Loucy (cell line): ENCODE data around the gene ZFP3.
"Not testable (repeated sequence)": the region's sequence is repeated elsewhere in the genome, so short reads cannot be mapped to it uniquely, and the experiment has no call there.

Experiments
- H2AFZ ChIP-seq: fragments of 200-600 bp; sonication (generic); 2 replicates; pipeline ENCODE4 v1.6.0; 2016; ENCODE audit warnings: antibody characterized with exemption, mild to moderate bottlenecking, low read length, moderate library complexity
- H3F3A ChIP-seq: fragments of 200-600 bp; 2 replicates; pipeline ENCODE4 v1.6.0; 2016; ENCODE audit warnings: antibody characterized with exemption, low read depth, mild to moderate bottlenecking
- H3K27me3 ChIP-seq: fragments of 200-600 bp; sonication (generic); 2 replicates; pipeline ENCODE4 v1.6.1; 2014; ENCODE audit warnings: low read length, mild to moderate bottlenecking; ENCODE audit not compliant: insufficient read depth, poor library complexity, severe bottlenecking
- H3K36me3 ChIP-seq: fragments of 200-600 bp; sonication (generic); 2 replicates; pipeline ENCODE4 v1.6.1; 2016; ENCODE audit warnings: low read length; ENCODE audit not compliant: insufficient read depth
- H3K4me1 ChIP-seq: fragments of 200-600 bp; sonication (generic); 2 replicates; pipeline ENCODE4 v1.5.1; 2014; ENCODE audit warnings: low read length, mild to moderate bottlenecking; ENCODE audit not compliant: insufficient read depth, poor library complexity, severe bottlenecking
- H3K4me2 ChIP-seq: fragments of 200-600 bp; sonication (generic); 2 replicates; pipeline ENCODE4 v1.6.0; 2014; ENCODE audit warnings: antibody characterized with exemption, low read length, low read depth, mild to moderate bottlenecking; ENCODE audit not compliant: poor library complexity, severe bottlenecking
- H3K4me3 ChIP-seq: fragments of 200-600 bp; sonication (generic); 2 replicates; pipeline ENCODE4 v1.5.1; 2014; ENCODE audit warnings: low read length, mild to moderate bottlenecking, mixed read lengths; ENCODE audit not compliant: poor library complexity, severe bottlenecking
- H3K79me2 ChIP-seq: fragments of 200-600 bp; sonication (generic); 2 replicates; pipeline ENCODE4 v1.6.1; 2014; ENCODE audit warnings: low read length; ENCODE audit not compliant: insufficient read depth
- H3K9ac ChIP-seq: fragments of 200-600 bp; sonication (generic); 2 replicates; pipeline ENCODE4 v1.6.0; 2014; ENCODE audit warnings: mild to moderate bottlenecking, low read depth, low read length, moderate library complexity; ENCODE audit not compliant: poor library complexity, severe bottlenecking
- H3K9me2 ChIP-seq: fragments of 200-600 bp; sonication (generic); replicated peaks from 2 replicates; pipeline ENCODE4 v1.6.1; 2016; ENCODE audit warnings: low read depth, low read length, mixed read lengths
- H3K9me3 ChIP-seq: fragments of 200-600 bp; sonication (generic); 2 replicates; pipeline ENCODE4 v1.6.1; 2014; ENCODE audit warnings: mild to moderate bottlenecking, antibody characterized with exemption, low read length, low read depth; ENCODE audit not compliant: insufficient read depth
- H4K20me1 ChIP-seq: fragments of 200-600 bp; sonication (generic); 2 replicates; pipeline ENCODE4 v1.6.0; 2014; ENCODE audit warnings: antibody characterized with exemption, low read length, mild to moderate bottlenecking; ENCODE audit not compliant: insufficient read depth, poor library complexity, severe bottlenecking
- EZH2phosphoT487 ChIP-seq: fragments of 200-600 bp; IDR thresholded peaks from 2 replicates; pipeline ENCODE4 v1.6.1; 2018; ENCODE audit warnings: antibody characterized with exemption, mild to moderate bottlenecking, moderate library complexity, borderline replicate concordance
- TF ChIP-seq, protein P1 (sequence below): fragments of 200-600 bp; sonication (generic); conservative IDR thresholded peaks from 2 replicates; pipeline ENCODE4 v1.5.1; 2014; ENCODE audit warnings: mild to moderate bottlenecking, antibody characterized with exemption, low read length

The ZFP3 gene

DNA sequence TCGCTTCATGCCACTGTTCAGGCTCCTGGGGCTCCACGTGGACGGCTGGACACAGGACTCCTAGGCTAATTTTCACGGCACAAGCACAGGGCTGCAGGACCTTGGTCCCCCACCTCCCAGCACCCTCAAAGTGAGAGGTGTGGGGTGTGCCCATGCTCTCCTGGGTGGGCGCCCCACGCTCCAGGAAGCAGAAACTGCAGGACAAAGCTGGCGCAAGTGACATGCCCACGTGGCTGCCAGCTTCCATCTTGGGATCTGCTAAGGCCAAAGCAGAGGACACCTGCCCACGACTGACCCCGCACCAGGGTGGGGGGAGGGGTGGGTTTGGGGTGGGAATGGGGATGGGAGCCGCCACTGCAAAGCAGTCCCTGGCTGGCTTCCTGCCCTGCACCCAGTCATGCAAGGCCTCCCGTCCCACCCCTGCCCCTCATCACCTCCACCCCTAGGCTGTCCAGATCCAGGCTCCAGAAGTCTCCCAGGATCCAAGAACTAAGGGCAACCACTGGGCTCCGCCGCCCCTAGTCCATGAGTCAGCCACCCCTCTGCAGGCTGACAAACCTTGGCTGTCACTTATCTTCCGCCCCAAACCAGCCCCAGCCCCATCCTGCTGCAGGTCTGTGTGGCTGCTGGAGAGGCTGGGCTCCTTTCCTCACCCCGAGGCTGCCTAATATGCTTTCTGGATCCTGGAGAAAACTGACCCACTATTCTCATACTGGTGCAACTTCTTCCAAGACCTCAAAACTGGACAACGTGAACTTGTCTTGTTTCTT lies 48.6 kb downstream of the ZFP3 start:
- no peak overlapping the region for H2AFZ ChIP-seq
- no peaks in the 10 kb centered on the region for H3K79me2 ChIP-seq
- H3K27me3 ChIP-seq, result no peaks in the 10 kb centered on the region
- no peak for TF ChIP-seq EZH2phosphoT487
- TF ChIP-seq, protein P1, sequence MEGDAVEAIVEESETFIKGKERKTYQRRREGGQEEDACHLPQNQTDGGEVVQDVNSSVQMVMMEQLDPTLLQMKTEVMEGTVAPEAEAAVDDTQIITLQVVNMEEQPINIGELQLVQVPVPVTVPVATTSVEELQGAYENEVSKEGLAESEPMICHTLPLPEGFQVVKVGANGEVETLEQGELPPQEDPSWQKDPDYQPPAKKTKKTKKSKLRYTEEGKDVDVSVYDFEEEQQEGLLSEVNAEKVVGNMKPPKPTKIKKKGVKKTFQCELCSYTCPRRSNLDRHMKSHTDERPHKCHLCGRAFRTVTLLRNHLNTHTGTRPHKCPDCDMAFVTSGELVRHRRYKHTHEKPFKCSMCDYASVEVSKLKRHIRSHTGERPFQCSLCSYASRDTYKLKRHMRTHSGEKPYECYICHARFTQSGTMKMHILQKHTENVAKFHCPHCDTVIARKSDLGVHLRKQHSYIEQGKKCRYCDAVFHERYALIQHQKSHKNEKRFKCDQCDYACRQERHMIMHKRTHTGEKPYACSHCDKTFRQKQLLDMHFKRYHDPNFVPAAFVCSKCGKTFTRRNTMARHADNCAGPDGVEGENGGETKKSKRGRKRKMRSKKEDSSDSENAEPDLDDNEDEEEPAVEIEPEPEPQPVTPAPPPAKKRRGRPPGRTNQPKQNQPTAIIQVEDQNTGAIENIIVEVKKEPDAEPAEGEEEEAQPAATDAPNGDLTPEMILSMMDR, result no peak
- H3K4me3 ChIP-seq, result no peak overlapping the region
- no peaks in the 10 kb centered on the region for H3K4me1 ChIP-seq
- H3K9me3 ChIP-seq, result no peaks in the 10 kb centered on the region
- no peaks in the 10 kb centered on the region for H3K36me3 ChIP-seq
- no peaks in the 10 kb centered on the region for H4K20me1 ChIP-seq
- no peaks in the 10 kb centered on the region for H3K9me2 ChIP-seq
- H3F3A ChIP-seq, result no peaks in the 10 kb centered on the region
- H3K9ac ChIP-seq, result no peak overlapping the region
- H3K4me2 ChIP-seq, result no peak overlapping the region

DNA sequence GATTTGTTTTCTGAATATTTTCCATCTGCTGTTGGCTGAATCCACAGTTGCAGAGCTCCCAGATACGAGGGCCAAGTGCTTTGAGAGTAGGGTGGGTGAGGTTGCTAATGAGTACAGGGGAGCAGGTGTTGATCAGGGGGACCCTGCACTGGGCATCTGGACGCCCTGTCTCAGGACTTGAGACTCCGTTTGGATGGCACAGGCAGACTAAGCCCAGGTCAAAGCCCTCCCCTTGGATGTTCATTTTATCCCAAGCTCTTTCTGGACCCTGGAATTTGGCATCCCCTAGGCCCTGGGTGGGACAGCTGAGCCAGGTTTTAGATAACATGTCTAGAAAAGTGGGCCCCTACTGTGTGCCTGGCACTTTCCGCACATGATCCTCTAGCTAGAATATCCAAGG lies 49.6 kb downstream of the ZFP3 start:
- Histone ChIP-seq H3F3A (no peaks in the 10 kb centered on the region), H3K36me3 (no peaks in the 10 kb centered on the region), H2AFZ (no peak overlapping the region), H3K9me3 (no peaks in the 10 kb centered on the region), H3K9me2 (no peaks in the 10 kb centered on the region), H3K4me1 (no peaks in the 10 kb centered on the region), H3K4me2 (no peak overlapping the region), H3K79me2 (no peaks in the 10 kb centered on the region), H3K27me3 (no peaks in the 10 kb centered on the region), H3K4me3 (no peak overlapping the region), H3K9ac (no peak overlapping the region), H4K20me1 (no peaks in the 10 kb centered on the region)
- TF ChIP-seq EZH2phosphoT487, result no peak
- TF ChIP-seq, protein P1, result no peak

DNA sequence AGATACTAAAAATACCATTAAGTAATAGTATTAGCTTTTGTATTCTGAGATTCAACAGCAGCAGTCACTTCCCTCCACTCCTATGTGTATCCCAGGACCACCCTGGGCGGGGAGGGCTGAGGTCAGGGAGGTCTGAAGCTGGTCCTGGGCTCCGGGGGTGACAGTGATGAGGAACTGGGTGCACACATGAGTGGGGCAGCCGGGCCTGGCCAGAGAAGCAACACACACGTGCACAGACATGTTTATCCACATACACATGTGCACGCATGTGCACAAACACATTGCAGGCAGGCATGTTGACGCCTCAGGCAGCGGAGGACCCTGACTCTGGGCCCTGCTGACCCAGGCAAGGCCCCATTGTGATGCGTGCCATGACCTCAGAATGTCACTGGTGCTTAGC lies 50.1 kb downstream of the ZFP3 start:
- not testable (repeated sequence) for H3K4me2 ChIP-seq, H3K36me3 ChIP-seq, H2AFZ ChIP-seq, H3K4me1 ChIP-seq, H3K79me2 ChIP-seq, H3K4me3 ChIP-seq, H3K9me3 ChIP-seq, H3K9ac ChIP-seq, H3K27me3 ChIP-seq, H3F3A ChIP-seq, H4K20me1 ChIP-seq, H3K9me2 ChIP-seq
